ENCODE measurements around the gene SPOCK1. TPM values are rescaled to one million over a fixed set of nuclear protein-coding genes. Genes with fewer than 3 reads are reported as not detected.

The SPOCK1 gene
- total RNA-seq, 1 experiment from 2014 or later = 10.9 TPM

GRCh38 chr5:137252512-137252911, 246.6 kb downstream of the SPOCK1 start:
- Histone ChIP-seq H3K79me1 (ENCODE audit: insufficient read depth, low read depth, low read length, poor library complexity, severe bottlenecking) (no peaks in the 10 kb centered on the region), H3K9me3 (ENCODE audit: control insufficient read depth, low read depth, low read length) (no peaks in the 10 kb centered on the region), H2AK5ac (ENCODE audit: insufficient read length, low read length) (no peak overlapping the region), H3K18ac (ENCODE audit: insufficient read length, low read depth, low read length) (no peak overlapping the region), H3K9ac (ENCODE audit: extremely low read depth, insufficient read length, low read length) (no peak overlapping the region), H3K4me2 (ENCODE audit: insufficient read depth, insufficient read length, low read length) (no peak overlapping the region), H2BK120ac (ENCODE audit: low read depth, low read length, poor library complexity, severe bottlenecking) (no peak overlapping the region), H4K8ac (replicated peaks; ENCODE audit: insufficient read length, low read depth, low read length) (no peak overlapping the region), H3K56ac (ENCODE audit: insufficient read length, low read depth, low read length) (no peak overlapping the region), H3K23ac (ENCODE audit: insufficient read length, low read depth, low read length) (no peak overlapping the region), H3K14ac (ENCODE audit: insufficient read depth, low read length) (no peak overlapping the region), H3K4me1 (ENCODE audit: insufficient read depth, low read length) (no peaks in the 10 kb centered on the region), H2BK15ac (ENCODE audit: low read depth, low read length) (no peak overlapping the region), H2BK12ac (ENCODE audit: insufficient read length, low read depth, low read length) (no peak overlapping the region), H4K91ac (ENCODE audit: insufficient read length, low read depth, low read length) (no peak overlapping the region), H3K4ac (ENCODE audit: low read depth, low read length) (no peak overlapping the region), H2AFZ (ENCODE audit: low read length) (no peak overlapping the region), H3K23me2 (ENCODE audit: insufficient read length, low read depth, low read length, poor library complexity, severe bottlenecking) (no peaks in the 10 kb centered on the region), H3K27me3 (ENCODE audit: insufficient read depth, low read length) (no peaks in the 10 kb centered on the region), H3K79me2 (ENCODE audit: insufficient read depth, low read length) (no peaks in the 10 kb centered on the region), H3T11ph (ENCODE audit: low read length) (no peak overlapping the region), H2BK20ac (ENCODE audit: low read depth, low read length, poor library complexity, severe bottlenecking) (no peak overlapping the region), H2BK5ac (ENCODE audit: insufficient read length, low read length) (no peak overlapping the region), H3K27ac (ENCODE audit: insufficient read length, low read depth, low read length) (no peak overlapping the region), H4K5ac (ENCODE audit: insufficient read length, low read depth, low read length) (no peak overlapping the region), H4K20me1 (ENCODE audit: control insufficient read depth, insufficient read depth, insufficient read length) (no peaks in the 10 kb centered on the region)
- Mint-ChIP-seq H3K27me3 (ENCODE audit: low read depth) (no peaks in the 10 kb centered on the region), H3K36me3 (ENCODE audit: insufficient read depth in 1 of 3, low read depth in 3 of 3) (no peaks in the 10 kb centered on the region), H3K9me3 (no peaks in the 10 kb centered on the region), H3K27ac (no peak overlapping the region), H3K4me1 (0 out of 4 replicates have a peak, but pooled peaks cover 0 to 2% of the 10 kb centered on the region in 2 experiments), H3K4me3 (no peak overlapping the region)
- WGBS (ENCODE audit: extremely low coverage, insufficient read length, low lambda C conversion rate) = no CpG with 5 or more reads among the region's 2 CpGs
- TF ChIP-seq CTCF (conservative IDR thresholded peaks at IDR 0.05) = no peak
- no peak for DNase-seq

Measured in H9 (cell line).